ENCODE measurements around the gene RAB12. TPM values are rescaled to one million over a fixed set of nuclear protein-coding genes. Genes with fewer than 3 reads are reported as not detected.
"Not testable (repeated sequence)": the region's sequence is repeated elsewhere in the genome, so short reads cannot be mapped to it uniquely, and the experiment has no call there.

The RAB12 gene
- polyA plus RNA-seq, 1 experiment: 35.4 TPM

GRCh38 chr18:8643326-8643878, 34.2 kb downstream of the RAB12 start:
- no peak for TF ChIP-seq CTCF (IDR thresholded peaks at IDR 0.05; ENCODE audit: low read depth, low read length)
- H3K27ac ChIP-seq (ENCODE audit: low read depth, low read length): no peak overlapping the region

DNA sequence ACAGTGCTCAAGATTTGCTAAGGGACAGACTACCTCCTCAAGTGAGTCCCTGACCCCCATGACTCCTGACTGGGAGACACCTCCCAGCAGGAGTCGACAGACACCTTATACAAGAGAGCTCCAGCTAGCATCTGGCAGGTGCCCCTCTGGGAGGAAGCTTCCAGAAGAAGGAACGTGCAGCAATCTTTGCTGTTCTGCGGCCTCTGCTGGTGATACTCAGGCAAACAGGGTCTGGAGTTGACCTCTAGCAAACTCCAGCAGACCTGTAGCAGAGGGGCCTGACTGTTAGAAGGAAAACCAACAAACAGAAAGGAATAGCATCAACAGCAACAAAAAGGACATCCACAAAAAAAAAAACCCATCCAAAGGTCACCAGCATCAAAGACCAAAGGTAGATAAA, 38.1 kb downstream of the RAB12 start:
- POLR2A ChIA-PET; H3K27ac ChIP-seq (ENCODE audit: low read depth, low read length); CTCF ChIA-PET; H3K4me3 ChIP-seq (ENCODE audit: low read depth, low read length); H3K27me3 ChIP-seq (ENCODE audit: control insufficient read depth, insufficient read depth, low read length); H3K9me3 ChIP-seq (ENCODE audit: control insufficient read depth, insufficient read depth, low read length); DNase-seq (ENCODE audit: low read depth, low spot score): not testable (repeated sequence)

More at GRCh38 chr18:8643326-8643878, 34.2 kb downstream of the RAB12 start:
- Histone ChIP-seq H3K27me3 (ENCODE audit: control insufficient read depth, insufficient read depth, low read length) (no peaks in the 10 kb centered on the region), H3K9me3 (ENCODE audit: control insufficient read depth, insufficient read depth, low read length) (no peaks in the 10 kb centered on the region), H3K4me3 (ENCODE audit: low read depth, low read length) (no peak overlapping the region)
- ChIA-PET POLR2A (no interaction called here), CTCF (interaction anchor here (0.6 to 1.3 kb wide), 2 partner anchors 11 to 34 kb away, joined by 3 to 4 read pairs; partner anchors contain the start of gene RAB12)
- no peak for DNase-seq (ENCODE audit: low read depth, low spot score)

GRCh38 chr18:8651478-8652261, 42.4 kb downstream of the RAB12 start:
- POLR2A ChIA-PET: not testable (repeated sequence)

GRCh38 chr18:8654503-8655451, 45.5 kb downstream of the RAB12 start:
- Histone ChIP-seq H3K27me3 (ENCODE audit: control insufficient read depth, insufficient read depth, low read length) (no peaks in the 10 kb centered on the region), H3K27ac (ENCODE audit: low read depth, low read length) (no peak overlapping the region), H3K4me3 (ENCODE audit: low read depth, low read length) (no peak overlapping the region), H3K9me3 (ENCODE audit: control insufficient read depth, insufficient read depth, low read length) (peaks cover 12% of the 10 kb centered on the region)
- ChIA-PET CTCF (interaction anchor here (0.6 to 5.2 kb wide), 18 partner anchors 11 to 560 kb away, joined by 3 to 67 read pairs (median 4); no protein-coding TSS in a partner anchor), POLR2A (no interaction called here)
- DNase-seq (ENCODE audit: low read depth, low spot score): no peak
- TF ChIP-seq CTCF (IDR thresholded peaks at IDR 0.05; ENCODE audit: low read depth, low read length): peak; percentile 76

More at GRCh38 chr18:8651478-8652261, 42.4 kb downstream of the RAB12 start:
- CTCF ChIA-PET: interaction anchor here (5.2 kb wide), 1 partner anchor 336 kb away, joined by 67 read pairs; no protein-coding TSS in a partner anchor
- not testable (repeated sequence) for H3K27me3 ChIP-seq (ENCODE audit: control insufficient read depth, insufficient read depth, low read length); DNase-seq (ENCODE audit: low read depth, low spot score); H3K9me3 ChIP-seq (ENCODE audit: control insufficient read depth, insufficient read depth, low read length); H3K27ac ChIP-seq (ENCODE audit: low read depth, low read length); H3K4me3 ChIP-seq (ENCODE audit: low read depth, low read length)

DNA sequence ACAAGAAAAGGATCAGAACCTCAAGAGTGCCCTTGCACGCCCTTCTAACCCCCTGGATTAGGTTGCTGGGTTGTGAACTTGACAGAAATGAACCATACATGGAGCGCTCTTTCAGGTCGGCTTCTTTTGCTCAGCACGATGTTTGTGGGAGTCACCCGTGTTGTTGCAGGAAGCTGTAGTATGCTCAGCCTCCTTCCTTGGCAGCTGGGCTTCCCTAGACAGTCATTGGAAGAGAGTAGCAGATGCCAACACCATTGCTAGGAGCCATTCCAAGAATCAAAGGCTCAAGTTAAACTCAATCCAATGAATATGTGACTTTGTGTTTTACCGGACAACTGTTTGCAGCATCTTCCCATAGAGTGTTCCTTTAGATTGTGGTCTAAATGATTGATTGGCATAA, 47.0 kb downstream of the RAB12 start:
- POLR2A ChIA-PET: no interaction called here
- no peak for DNase-seq (ENCODE audit: low read depth, low spot score)

More for the DNA sequence above, 47.0 kb downstream of the RAB12 start:
- Histone ChIP-seq H3K4me3 (ENCODE audit: low read depth, low read length) (no peak overlapping the region), H3K9me3 (ENCODE audit: control insufficient read depth, insufficient read depth, low read length) (peaks cover 15% of the 10 kb centered on the region), H3K27me3 (ENCODE audit: control insufficient read depth, insufficient read depth, low read length) (no peaks in the 10 kb centered on the region), H3K27ac (ENCODE audit: low read depth, low read length) (no peak overlapping the region)
- CTCF ChIA-PET: interaction anchor here (0.6 to 5.2 kb wide), 6 partner anchors 40 to 331 kb away, joined by 3 to 67 read pairs (median 7); no protein-coding TSS in a partner anchor
- no peak for TF ChIP-seq CTCF (IDR thresholded peaks at IDR 0.05; ENCODE audit: low read depth, low read length)
